Activated naive CD8-positive, alpha-beta T cell treated with anti-CD3 and anti-CD28 coated beads, Interleukin-2, amount 50 U/mL, for 24 hours (primary cell): ENCODE results near the gene HMG20A.
A peak's percentile ranks its signal among the peaks of the same experiment; 100 is the strongest.

Experiments used
- ATAC-seq: fragments of 150-1000 bp; cut with Tn5 transposase; one replicate; pipeline ENCODE4 v1.10.0; 2021
- DNase-seq: peaks from one replicate; pipeline ENCODE4 v3.0.0; 2021
- H3K27ac Mint-ChIP-seq: one replicate; pipeline ENCODE4 v1.8.0; 2021; ENCODE audit warnings: mild to moderate bottlenecking, mixed read lengths
- H3K27me3 Mint-ChIP-seq: one replicate; pipeline ENCODE4 v1.8.0; 2021; ENCODE audit warnings: mixed read lengths
- H3K36me3 Mint-ChIP-seq: one replicate; pipeline ENCODE4 v1.8.0; 2021; ENCODE audit warnings: low read depth, mixed read lengths
- H3K4me1 Mint-ChIP-seq: one replicate; pipeline ENCODE4 v1.8.0; 2021; ENCODE audit warnings: mixed read lengths
- H3K4me3 Mint-ChIP-seq: one replicate; pipeline ENCODE4 v1.8.0; 2021; ENCODE audit warnings: mild to moderate bottlenecking, moderate library complexity, mixed read lengths
- H3K9me3 Mint-ChIP-seq: one replicate; pipeline ENCODE4 v1.8.0; 2021; ENCODE audit warnings: mixed read lengths

Gene HMG20A

GRCh38 chr15:77486542-77487468, 66.1 kb downstream of the HMG20A start:
- no peak for DNase-seq
- Mint-ChIP-seq H3K4me1 (peaks cover 22% of the 10 kb centered on the region), H3K36me3 (peaks cover 13% of the 10 kb centered on the region), H3K27ac (peak overlapping the region; percentile 25), H3K9me3 (no peaks in the 10 kb centered on the region), H3K4me3 (no peak overlapping the region), H3K27me3 (no peaks in the 10 kb centered on the region)
- ATAC-seq, result no peak

DNA sequence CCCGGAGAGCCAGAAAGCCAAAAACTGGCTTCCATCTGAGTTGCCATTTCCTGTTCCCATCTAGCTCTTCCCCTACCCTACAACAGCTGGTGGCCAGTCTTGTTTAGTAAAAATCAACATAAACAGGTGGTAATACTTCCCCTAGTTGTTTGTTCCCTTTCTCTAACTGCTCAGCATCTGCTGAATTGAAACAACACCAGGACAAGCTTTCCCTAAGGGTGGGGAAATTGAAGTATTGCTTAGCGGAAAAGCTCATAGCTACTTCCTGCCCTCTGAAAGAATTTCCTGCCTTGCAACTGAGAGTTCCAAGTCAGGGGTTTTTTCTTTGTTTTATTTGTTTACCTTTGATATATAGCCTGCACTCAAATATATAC, 66.8 kb downstream of the HMG20A start:
- H3K27ac Mint-ChIP-seq, result peak overlapping the region; percentile 25
- no peaks in the 10 kb centered on the region for H3K27me3 Mint-ChIP-seq
- H3K36me3 Mint-ChIP-seq, result peaks cover 13% of the 10 kb centered on the region
- no peak for DNase-seq
- H3K9me3 Mint-ChIP-seq, result no peaks in the 10 kb centered on the region
- H3K4me3 Mint-ChIP-seq, result no peak overlapping the region
- ATAC-seq, result no peak
- H3K4me1 Mint-ChIP-seq, result peaks cover 22% of the 10 kb centered on the region

GRCh38 chr15:77487888-77488287, 67.2 kb downstream of the HMG20A start:
- no peaks in the 10 kb centered on the region for H3K27me3 Mint-ChIP-seq
- DNase-seq (no peak), ATAC-seq (no peak)
- H3K9me3 Mint-ChIP-seq, result no peaks in the 10 kb centered on the region
- peaks cover 25% of the 10 kb centered on the region for H3K4me1 Mint-ChIP-seq
- peaks cover 11% of the 10 kb centered on the region for H3K36me3 Mint-ChIP-seq
- H3K4me3 Mint-ChIP-seq, result no peak overlapping the region
- H3K27ac Mint-ChIP-seq, result no peak overlapping the region

- Mint-ChIP-seq H3K27ac (no peak overlapping the region), H3K27me3 (no peaks in the 10 kb centered on the region)
Observed at GRCh38 chr15:77489647-77490046, 69.0 kb downstream of the HMG20A start.

GRCh38 chr15:77493324-77493907, 72.7 kb downstream of the HMG20A start:
- ATAC-seq (peak; percentile 80), DNase-seq (no peak)
- H3K4me3 Mint-ChIP-seq, result no peak overlapping the region
- H3K27me3 Mint-ChIP-seq, result no peaks in the 10 kb centered on the region
- H3K36me3 Mint-ChIP-seq, result peaks cover 7% of the 10 kb centered on the region
- H3K4me1 Mint-ChIP-seq, result peaks cover 25% of the 10 kb centered on the region
- peak overlapping the region; percentile 14 for H3K27ac Mint-ChIP-seq
- H3K9me3 Mint-ChIP-seq, result no peaks in the 10 kb centered on the region

More at GRCh38 chr15:77489647-77490046, 69.0 kb downstream of the HMG20A start:
- Mint-ChIP-seq H3K4me3 (no peak overlapping the region), H3K9me3 (no peaks in the 10 kb centered on the region), H3K36me3 (peaks cover 14% of the 10 kb centered on the region), H3K4me1 (peaks cover 42% of the 10 kb centered on the region)
- no peak for DNase-seq
- no peak for ATAC-seq

DNA sequence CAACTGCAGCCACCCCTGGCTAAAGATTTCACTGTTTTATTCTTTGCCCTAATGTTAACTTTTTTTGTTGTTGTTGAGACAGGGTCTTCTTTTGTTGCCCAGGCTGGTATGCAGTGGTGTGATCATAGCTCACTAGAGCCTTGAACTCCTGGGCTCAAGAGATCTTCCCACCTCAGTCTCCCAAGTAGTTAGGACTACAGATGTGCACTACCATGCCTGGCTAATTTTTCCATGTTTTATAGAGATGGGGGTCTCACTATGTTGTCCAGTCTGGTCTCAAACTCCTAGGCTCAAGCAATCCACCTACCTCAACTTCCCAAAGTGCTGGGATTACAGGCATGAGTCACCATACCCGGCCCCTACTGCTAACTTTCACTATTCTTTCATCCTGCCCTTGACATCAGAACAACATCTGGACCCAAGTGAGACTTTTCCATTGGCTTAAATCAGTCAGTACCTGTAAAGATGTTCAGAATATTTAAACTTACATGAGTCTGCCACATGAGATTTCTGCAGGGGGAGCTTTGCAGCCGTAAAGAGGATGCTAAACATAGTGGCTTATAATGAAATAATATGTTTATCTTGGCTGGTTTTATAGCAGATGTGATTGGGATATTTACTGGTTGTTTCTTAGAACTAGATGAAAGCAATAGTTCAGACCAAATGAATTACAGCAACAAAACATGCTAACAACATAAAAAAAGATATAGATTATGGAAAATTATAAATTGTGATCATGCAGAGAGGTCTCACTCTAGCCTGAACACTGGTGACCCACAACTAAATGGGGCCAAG, 73.6 kb downstream of the HMG20A start:
- Mint-ChIP-seq H3K27me3 (no peaks in the 10 kb centered on the region), H3K4me1 (peaks cover 23% of the 10 kb centered on the region), H3K36me3 (peaks cover 7% of the 10 kb centered on the region), H3K4me3 (no peak overlapping the region), H3K27ac (no peak overlapping the region), H3K9me3 (no peaks in the 10 kb centered on the region)
- no peak for DNase-seq
- no peak for ATAC-seq

DNA sequence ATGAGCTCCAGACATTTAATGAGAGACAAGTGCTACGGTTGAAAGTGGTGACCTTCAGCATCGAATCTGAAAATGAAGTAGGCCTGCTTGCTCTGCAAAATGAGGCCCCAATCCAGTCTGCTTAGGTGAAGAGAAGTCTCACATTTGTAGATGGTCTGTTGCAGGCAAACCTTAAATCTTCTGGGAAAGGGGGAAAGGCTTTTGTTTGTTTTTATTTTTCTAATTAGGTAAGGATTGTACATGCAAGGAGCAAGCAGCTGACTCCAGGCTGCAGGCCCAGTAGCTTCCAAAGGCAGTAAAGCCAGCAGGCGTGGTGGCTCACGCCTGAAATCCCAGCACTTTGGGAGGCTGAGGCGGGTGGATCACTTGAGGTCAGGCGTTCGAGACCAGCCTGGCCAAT, 74.3 kb downstream of the HMG20A start:
- DNase-seq, result no peak
- no peak overlapping the region for H3K4me3 Mint-ChIP-seq
- no peak overlapping the region for H3K27ac Mint-ChIP-seq
- no peaks in the 10 kb centered on the region for H3K9me3 Mint-ChIP-seq
- peaks cover 7% of the 10 kb centered on the region for H3K36me3 Mint-ChIP-seq
- H3K4me1 Mint-ChIP-seq, result peaks cover 23% of the 10 kb centered on the region
- H3K27me3 Mint-ChIP-seq, result no peaks in the 10 kb centered on the region
- ATAC-seq, result no peak

- H3K4me1 Mint-ChIP-seq, result peaks cover 21% of the 10 kb centered on the region
- no peaks in the 10 kb centered on the region for H3K27me3 Mint-ChIP-seq
- H3K9me3 Mint-ChIP-seq, result no peaks in the 10 kb centered on the region
- DNase-seq (no peak), ATAC-seq (no peak)
- peaks cover 4% of the 10 kb centered on the region for H3K36me3 Mint-ChIP-seq
- H3K27ac Mint-ChIP-seq, result no peak overlapping the region
- H3K4me3 Mint-ChIP-seq, result no peak overlapping the region
Observed at GRCh38 chr15:77495838-77496596, 75.3 kb downstream of the HMG20A start.

DNA sequence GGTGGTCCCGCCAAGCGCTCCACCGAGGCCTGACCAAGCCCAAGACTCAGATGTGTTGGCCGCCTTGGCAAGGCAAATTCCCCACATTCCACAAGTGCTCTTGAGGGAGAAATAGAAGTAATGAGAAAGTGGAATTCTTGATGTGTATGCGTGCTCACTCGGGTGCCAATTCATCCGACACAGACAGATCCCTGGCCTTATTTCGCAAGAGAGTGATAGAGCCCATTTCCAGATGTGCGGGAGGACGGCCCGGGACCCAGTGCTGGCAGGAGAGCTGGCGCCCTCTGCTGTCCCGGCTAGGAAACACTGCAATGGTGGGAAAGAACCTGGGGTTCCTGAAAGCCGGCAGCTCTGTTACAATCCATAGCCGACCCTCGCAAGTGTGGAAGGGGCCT, 76.0 kb downstream of the HMG20A start:
- DNase-seq, result peak; percentile 79
- Mint-ChIP-seq H3K4me1 (peaks cover 21% of the 10 kb centered on the region), H3K27me3 (no peaks in the 10 kb centered on the region), H3K9me3 (no peaks in the 10 kb centered on the region), H3K36me3 (peaks cover 4% of the 10 kb centered on the region), H3K27ac (no peak overlapping the region), H3K4me3 (no peak overlapping the region)
- peak; percentile 71 for ATAC-seq

DNA sequence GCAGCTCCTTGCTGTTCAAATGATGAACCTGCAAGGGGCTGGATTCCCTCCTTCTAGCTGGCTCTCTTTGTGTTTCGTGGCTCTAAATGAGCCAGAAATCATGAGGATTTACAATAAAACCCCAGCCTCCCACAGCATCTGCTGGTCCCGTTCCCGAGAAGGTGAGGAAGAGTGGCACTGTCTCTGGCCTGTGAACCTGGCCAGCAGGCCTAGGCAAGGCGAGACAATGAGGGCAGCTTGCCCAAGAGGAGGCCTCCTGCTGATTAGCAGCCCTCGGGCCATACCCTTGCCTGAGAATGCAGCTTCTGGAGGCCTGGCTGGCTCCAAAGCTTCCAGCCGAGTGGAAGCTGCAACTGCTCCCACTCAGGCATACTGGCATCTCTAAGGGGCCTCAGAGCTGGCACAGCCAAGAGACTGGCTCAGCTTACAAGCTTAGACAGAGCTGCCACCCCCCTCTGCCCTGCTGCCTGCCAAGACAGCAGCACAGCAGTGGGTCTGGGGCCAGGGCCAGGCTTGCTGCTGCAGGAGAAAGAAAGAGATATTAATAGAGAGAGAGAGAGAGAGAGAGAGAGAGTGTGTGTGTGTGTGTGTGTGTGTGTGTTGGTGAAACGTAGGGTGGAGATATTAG, 76.5 kb downstream of the HMG20A start:
- DNase-seq (no peak), ATAC-seq (no peak)
- Mint-ChIP-seq H3K36me3 (peaks cover 4% of the 10 kb centered on the region), H3K27ac (no peak overlapping the region), H3K4me1 (peaks cover 21% of the 10 kb centered on the region), H3K4me3 (no peak overlapping the region), H3K9me3 (no peaks in the 10 kb centered on the region), H3K27me3 (no peaks in the 10 kb centered on the region)

- Mint-ChIP-seq H3K4me3 (no peak overlapping the region), H3K36me3 (peaks cover 4% of the 10 kb centered on the region), H3K27me3 (no peaks in the 10 kb centered on the region), H3K4me1 (peaks cover 16% of the 10 kb centered on the region), H3K27ac (no peak overlapping the region), H3K9me3 (no peaks in the 10 kb centered on the region)
- ATAC-seq (no peak), DNase-seq (no peak)
Observed at GRCh38 chr15:77497942-77498361, 77.3 kb downstream of the HMG20A start.

GRCh38 chr15:77499087-77499760, 78.5 kb downstream of the HMG20A start:
- H3K4me3 Mint-ChIP-seq, result no peak overlapping the region
- H3K4me1 Mint-ChIP-seq, result peaks cover 4% of the 10 kb centered on the region
- H3K9me3 Mint-ChIP-seq, result no peaks in the 10 kb centered on the region
- H3K27ac Mint-ChIP-seq, result no peak overlapping the region
- H3K36me3 Mint-ChIP-seq, result peaks cover 3% of the 10 kb centered on the region
- DNase-seq (no peak), ATAC-seq (no peak)
- H3K27me3 Mint-ChIP-seq, result no peaks in the 10 kb centered on the region

DNA sequence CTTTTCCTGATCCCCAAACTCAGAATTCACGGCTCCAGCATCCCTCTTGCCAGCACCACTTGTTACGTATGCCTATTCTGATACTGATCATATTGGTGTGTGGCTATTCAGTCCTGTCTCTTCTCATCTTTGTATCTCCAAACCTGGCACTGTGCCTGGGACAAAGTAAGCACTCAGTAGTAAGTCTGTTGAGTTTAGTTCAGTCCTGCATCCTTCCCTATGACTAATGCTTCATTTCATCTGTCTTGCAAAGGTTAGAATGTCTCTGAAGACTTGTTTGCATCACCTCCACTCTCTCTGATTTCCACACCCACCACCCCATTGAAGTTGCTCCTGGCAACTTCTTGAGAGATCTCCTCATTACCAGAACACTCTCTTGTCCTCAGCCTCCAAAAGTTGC, 80.3 kb downstream of the HMG20A start:
- Mint-ChIP-seq H3K4me1 (no peaks in the 10 kb centered on the region), H3K27ac (no peak overlapping the region), H3K36me3 (no peaks in the 10 kb centered on the region), H3K9me3 (no peaks in the 10 kb centered on the region), H3K27me3 (no peaks in the 10 kb centered on the region), H3K4me3 (no peak overlapping the region)
- ATAC-seq (peak; percentile 13), DNase-seq (no peak)
